HepG2 (cell line): ENCODE measurements around the gene PHF21B.

Experiments used
- ADNP ChIP-seq: sonication (generic); formaldehyde crosslinking; IDR thresholded peaks from 2 replicates; pipeline ENCODE4 v1.4.0; 2020; ENCODE audit warnings: missing genetic modification reagents
- BRCA1 ChIP-seq: sonication (generic); formaldehyde crosslinking; IDR thresholded peaks from 2 replicates; pipeline ENCODE4 v1.4.0; 2020; ENCODE audit warnings: missing genetic modification reagents
- CREM ChIP-seq, 2 experiments: sonication (generic) in 1 of 2; formaldehyde crosslinking in 1 of 2; IDR thresholded peaks; 2 replicates each; pipeline versions ENCODE4 v1.4.0 to v1.6.1; 2016 to 2020; ENCODE audit warnings: antibody characterized with exemption in 1 of 2, mild to moderate bottlenecking in 1 of 2, missing genetic modification reagents in 1 of 2
- IRF2 ChIP-seq: IDR thresholded peaks from 2 replicates; pipeline ENCODE4 v1.6.1; 2018; ENCODE audit warnings: missing genetic modification reagents, missing compliant biosample characterization
- PLRG1 ChIP-seq: fragments of 450-650 bp; conservative IDR thresholded peaks from 2 replicates; pipeline ENCODE4 v1.6.1; 2016
- ZNF274 ChIP-seq: sonication (generic); formaldehyde crosslinking; IDR thresholded peaks from 2 replicates; pipeline ENCODE4 v1.5.1; 2020; ENCODE audit warnings: mild to moderate bottlenecking, missing genetic modification reagents
- ZNF747 ChIP-seq: sonication (generic); formaldehyde crosslinking; IDR thresholded peaks from 2 replicates; pipeline ENCODE4 v1.8.1; 2023; ENCODE audit warnings: missing genetic modification reagents, mild to moderate bottlenecking, borderline replicate concordance
- TF ChIP-seq, protein P1 (sequence below): sonication (generic); formaldehyde crosslinking; IDR thresholded peaks from 2 replicates; pipeline ENCODE4 v1.8.0; 2022; ENCODE audit warnings: mild to moderate bottlenecking, missing genetic modification reagents, borderline replicate concordance
- TF ChIP-seq, protein P2 (sequence below): sonication (generic); formaldehyde crosslinking; IDR thresholded peaks from 2 replicates; pipeline ENCODE4 v1.8.0; 2022; ENCODE audit warnings: mild to moderate bottlenecking, missing genetic modification reagents; ENCODE audit not compliant: insufficient replicate concordance
- TF ChIP-seq, protein P3 (sequence below), 2 experiments: fragments of 450-650 bp in 1 of 2; sonication (generic) in 1 of 2; formaldehyde crosslinking in 1 of 2; IDR thresholded peaks; 2 replicates each; pipeline versions ENCODE4 v1.6.1 to v1.8.0; 2016 to 2022; ENCODE audit warnings: antibody characterized with exemption in 1 of 2, mild to moderate bottlenecking in 1 of 2, missing genetic modification reagents in 1 of 2

DNA sequence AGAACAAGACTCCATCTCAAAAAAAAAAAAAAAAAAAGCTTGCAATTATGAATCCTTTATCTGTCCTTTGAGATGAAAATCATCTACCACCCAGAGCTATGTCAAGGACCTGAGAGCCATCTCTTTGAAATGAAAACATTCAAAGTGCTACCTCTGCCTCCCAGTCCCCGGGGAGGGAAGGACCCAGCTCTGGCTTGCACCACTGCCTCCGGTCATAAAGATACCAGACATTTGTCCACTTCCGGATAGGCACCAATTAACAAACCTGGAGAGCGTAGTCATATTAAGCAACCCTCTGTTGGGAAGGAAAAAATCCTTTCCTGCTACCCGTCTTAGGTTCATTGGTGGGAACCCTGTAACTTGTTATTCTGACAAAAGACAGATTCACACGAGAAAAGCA, 158.9 kb downstream of the PHF21B start:
- TF ChIP-seq, protein P1, sequence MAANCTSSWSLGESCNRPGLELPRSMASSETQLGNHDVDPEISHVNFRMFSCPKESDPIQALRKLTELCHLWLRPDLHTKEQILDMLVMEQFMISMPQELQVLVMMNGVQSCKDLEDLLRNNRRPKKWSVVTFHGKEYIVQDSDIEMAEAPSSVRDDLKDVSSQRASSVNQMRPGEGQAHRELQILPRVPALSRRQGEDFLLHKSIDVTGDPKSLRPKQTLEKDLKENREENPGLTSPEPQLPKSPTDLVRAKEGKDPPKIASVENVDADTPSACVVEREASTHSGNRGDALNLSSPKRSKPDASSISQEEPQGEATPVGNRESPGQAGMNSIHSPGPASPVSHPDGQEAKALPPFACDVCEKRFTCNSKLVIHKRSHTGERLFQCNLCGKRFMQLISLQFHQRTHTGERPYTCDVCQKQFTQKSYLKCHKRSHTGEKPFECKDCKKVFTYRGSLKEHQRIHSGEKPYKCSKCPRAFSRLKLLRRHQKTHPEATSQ (CRISPR knock-in tag), result no peak
- no peak for TF ChIP-seq IRF2
- TF ChIP-seq PLRG1, result no peak
- TF ChIP-seq ZNF274, result no peak
- TF ChIP-seq ZNF747 (CRISPR knock-in tag), result no peak
- TF ChIP-seq BRCA1, result no peak
- TF ChIP-seq, protein P2, sequence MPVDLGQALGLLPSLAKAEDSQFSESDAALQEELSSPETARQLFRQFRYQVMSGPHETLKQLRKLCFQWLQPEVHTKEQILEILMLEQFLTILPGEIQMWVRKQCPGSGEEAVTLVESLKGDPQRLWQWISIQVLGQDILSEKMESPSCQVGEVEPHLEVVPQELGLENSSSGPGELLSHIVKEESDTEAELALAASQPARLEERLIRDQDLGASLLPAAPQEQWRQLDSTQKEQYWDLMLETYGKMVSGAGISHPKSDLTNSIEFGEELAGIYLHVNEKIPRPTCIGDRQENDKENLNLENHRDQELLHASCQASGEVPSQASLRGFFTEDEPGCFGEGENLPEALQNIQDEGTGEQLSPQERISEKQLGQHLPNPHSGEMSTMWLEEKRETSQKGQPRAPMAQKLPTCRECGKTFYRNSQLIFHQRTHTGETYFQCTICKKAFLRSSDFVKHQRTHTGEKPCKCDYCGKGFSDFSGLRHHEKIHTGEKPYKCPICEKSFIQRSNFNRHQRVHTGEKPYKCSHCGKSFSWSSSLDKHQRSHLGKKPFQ (CRISPR knock-in tag), result no peak
- no peak for TF ChIP-seq ADNP (CRISPR knock-in tag)
- TF ChIP-seq, protein P3, sequence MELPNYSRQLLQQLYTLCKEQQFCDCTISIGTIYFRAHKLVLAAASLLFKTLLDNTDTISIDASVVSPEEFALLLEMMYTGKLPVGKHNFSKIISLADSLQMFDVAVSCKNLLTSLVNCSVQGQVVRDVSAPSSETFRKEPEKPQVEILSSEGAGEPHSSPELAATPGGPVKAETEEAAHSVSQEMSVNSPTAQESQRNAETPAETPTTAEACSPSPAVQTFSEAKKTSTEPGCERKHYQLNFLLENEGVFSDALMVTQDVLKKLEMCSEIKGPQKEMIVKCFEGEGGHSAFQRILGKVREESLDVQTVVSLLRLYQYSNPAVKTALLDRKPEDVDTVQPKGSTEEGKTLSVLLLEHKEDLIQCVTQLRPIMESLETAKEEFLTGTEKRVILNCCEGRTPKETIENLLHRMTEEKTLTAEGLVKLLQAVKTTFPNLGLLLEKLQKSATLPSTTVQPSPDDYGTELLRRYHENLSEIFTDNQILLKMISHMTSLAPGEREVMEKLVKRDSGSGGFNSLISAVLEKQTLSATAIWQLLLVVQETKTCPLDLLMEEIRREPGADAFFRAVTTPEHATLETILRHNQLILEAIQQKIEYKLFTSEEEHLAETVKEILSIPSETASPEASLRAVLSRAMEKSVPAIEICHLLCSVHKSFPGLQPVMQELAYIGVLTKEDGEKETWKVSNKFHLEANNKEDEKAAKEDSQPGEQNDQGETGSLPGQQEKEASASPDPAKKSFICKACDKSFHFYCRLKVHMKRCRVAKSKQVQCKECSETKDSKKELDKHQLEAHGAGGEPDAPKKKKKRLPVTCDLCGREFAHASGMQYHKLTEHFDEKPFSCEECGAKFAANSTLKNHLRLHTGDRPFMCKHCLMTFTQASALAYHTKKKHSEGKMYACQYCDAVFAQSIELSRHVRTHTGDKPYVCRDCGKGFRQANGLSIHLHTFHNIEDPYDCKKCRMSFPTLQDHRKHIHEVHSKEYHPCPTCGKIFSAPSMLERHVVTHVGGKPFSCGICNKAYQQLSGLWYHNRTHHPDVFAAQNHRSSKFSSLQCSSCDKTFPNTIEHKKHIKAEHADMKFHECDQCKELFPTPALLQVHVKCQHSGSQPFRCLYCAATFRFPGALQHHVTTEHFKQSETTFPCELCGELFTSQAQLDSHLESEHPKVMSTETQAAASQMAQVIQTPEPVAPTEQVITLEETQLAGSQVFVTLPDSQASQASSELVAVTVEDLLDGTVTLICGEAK (IDR thresholded peaks at IDR 0.05), result no peak
- TF ChIP-seq, protein P3 (CRISPR knock-in tag; IDR thresholded peaks at IDR 0.05), result no peak
- no peak for TF ChIP-seq CREM (IDR thresholded peaks at IDR 0.05)
- no peak for TF ChIP-seq CREM (CRISPR knock-in tag; IDR thresholded peaks at IDR 0.05)
